Activated CD4-positive, alpha-beta T cell treated with anti-CD3 and anti-CD28 coated beads, Interleukin-2, amount 50 U/mL, for 48 hours (primary cell): ENCODE measurements around the gene COL12A1.
"Not testable (repeated sequence)": the region's sequence is repeated elsewhere in the genome, so short reads cannot be mapped to it uniquely, and the experiment has no call there.

Experiments
- DNase-seq, 2 experiments: peaks; one replicate each; pipeline ENCODE4 v3.0.0-alpha.2; 2020

Gene COL12A1

DNA sequence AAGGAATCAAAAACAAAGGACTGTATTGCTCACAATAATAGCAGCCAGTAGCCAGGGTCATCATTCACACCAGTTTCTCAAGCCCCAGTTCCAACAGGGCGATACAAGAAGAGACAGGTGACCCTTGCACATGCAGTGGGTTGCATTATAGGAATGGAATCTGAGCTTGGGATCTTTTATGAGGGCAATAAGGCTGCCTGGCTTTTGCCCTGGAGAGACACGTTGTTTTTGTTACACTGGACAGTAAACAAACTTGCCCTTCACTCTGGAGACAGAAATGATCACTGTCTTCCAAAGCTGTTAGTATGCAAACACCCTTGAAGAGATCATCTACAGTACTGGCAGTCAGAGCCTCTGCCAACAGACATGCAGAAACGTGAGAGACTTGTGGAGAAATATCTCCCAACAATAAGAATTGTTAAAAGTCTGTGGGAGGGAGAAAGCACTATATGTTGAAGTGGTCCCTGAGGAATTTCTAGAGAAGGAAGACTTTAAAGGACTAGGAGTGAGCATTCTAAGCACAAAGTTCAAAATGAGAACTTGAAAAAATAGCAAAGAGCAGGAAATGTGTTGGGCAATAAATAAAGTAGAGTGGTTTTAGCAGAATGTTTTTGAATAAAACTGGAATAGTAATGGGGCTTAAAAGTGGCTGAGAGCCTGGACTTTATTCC is 6.2 kb upstream of the COL12A1 start:
- no peak for DNase-seq

DNA sequence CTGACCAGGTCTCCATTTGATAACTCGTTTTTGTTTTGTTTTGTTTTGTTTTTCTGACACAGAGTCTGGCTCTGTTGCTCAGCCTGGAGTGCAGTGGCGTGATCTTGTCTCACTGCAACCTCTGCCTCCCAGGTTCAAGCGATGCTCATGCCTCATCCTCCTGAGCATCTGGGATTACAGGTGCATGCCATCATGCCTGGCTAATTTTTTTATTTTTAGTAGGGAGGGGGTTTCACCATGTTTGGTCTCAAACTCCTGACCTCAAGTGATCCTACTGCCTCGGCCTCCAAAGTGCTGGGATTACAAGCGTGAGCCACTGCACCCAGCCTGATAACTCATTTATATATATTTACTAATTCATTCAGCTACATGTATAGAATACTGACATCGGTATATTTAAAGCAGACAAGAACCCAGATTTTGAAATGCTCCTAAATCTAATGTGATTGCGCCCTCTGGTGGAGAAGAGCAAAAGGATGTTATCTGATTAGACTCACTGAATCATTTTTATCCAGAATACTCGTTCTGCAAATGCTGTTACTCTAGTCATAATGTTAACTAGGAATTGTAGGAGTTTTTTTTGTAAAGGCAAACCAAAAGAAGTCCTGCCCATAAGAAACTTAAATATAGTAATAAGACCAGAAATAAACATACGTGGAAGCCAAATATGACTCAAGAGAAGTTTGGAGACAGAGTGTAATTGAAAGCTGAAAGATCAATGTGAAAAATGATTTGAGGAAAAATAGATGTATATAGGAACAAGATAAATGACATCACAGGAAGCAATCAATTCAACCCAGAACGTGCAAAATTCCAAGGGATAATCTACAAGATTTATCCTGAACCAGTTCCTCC is 5.3 kb upstream of the COL12A1 start:
- DNase-seq = peak; percentile 19 to 34

DNA sequence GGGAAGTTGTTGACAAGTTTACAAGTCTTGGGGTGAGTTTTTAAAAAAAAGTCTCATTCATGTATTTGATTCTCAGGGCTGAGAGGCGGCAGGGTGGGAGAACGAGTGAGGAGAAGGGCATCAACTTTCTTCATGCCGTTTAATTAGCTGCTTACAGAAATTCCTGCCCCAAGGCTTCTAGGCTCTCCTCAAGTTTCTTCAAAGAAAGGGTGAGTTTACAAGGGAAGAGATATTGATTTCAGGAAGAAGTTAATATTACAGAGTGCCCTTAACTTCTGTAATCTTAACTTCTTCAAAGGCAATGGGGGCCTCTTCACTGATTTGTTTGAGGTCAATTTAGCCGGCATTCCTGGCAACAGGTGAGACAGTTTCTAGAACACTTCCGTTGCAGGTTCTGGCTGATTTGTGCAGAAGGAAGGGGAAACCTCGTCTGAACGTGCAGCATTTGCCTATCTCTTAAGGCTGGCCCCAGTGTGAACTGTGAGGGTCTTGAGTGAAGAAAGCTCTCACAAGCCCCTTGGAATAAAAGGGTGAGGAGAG is 3.4 kb upstream of the COL12A1 start:
- DNase-seq = no peak

DNA sequence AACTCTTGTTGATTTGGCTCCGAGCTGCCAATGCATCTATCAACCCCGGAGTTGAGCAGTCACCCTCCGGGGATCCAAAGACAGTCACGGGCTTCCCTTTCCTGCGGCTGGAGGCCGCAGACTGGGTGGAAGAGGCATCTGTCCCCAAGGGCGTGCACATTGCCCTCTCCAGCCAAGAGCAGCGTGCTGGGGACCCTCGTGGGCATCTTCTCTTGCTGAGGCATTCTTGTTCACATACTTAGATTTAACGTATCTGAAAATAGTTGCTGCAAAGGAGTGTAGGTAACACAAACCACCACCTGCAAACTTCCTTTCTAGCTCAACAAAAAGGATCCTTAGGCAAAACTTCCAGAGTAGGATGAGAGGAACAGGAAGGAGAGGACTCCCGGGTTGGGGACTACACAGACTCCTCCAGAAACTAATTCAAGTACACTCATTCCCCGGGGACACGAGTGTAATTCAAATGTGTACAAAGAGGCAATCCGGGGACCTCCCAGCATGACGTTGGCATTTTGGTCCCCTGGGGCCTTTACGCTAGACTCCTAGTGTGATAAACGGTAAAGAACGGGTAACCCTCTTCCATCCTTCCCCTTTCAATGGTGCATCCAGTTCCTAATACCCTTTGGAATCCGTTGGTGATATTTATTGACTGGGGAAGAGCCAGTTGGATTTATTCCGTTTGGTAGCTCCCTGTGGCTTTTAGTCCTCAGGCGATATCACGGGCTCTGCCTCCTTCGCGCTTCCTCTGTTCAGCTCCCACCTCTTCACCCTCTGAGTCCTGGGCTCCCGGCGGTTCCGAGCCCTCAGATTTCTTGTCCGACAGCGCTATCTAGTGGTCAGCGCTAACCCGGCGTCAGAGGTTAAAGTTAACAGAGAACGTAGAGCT is 2.7 kb upstream of the COL12A1 start:
- peak; percentile 86 to 90 for DNase-seq

DNA sequence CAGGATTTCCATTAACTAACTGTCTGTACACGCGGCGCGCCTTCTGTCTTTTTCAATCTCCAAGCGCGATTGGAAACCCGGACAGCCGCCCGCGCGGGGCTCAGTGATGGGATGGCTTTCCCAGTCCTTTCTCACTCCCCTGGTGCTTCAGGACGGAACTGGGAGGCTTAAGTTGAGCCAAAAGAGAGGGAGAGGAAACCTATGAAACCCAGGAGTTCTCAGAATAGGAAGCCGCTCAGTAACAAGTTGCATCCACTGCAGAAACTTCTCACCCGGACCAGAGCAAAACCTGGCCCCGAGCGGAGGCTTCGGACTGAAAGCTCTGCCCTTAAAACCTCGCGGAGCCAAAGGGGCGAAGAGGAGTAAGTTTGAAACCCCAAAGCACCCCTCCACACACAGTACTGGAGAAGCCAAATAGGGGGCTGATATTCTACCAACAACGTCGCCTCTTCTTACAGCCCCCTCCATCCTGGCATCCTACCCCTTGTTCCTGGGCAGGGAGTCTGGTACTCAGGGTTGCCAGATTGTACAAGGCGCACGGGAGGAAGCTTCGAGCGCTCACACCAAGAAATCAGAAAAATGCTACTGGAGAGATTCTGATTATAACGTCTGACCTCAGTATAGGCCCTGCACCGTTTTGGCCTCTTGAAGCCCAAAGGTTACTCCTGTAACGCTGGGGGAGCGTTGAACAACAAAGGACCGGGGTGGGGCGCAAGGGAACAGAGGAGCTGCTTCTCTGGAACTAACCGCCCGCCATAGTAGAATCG is 906 bp upstream of the COL12A1 start:
- peak in 1 of 2 experiments; percentile 15 for DNase-seq

DNA sequence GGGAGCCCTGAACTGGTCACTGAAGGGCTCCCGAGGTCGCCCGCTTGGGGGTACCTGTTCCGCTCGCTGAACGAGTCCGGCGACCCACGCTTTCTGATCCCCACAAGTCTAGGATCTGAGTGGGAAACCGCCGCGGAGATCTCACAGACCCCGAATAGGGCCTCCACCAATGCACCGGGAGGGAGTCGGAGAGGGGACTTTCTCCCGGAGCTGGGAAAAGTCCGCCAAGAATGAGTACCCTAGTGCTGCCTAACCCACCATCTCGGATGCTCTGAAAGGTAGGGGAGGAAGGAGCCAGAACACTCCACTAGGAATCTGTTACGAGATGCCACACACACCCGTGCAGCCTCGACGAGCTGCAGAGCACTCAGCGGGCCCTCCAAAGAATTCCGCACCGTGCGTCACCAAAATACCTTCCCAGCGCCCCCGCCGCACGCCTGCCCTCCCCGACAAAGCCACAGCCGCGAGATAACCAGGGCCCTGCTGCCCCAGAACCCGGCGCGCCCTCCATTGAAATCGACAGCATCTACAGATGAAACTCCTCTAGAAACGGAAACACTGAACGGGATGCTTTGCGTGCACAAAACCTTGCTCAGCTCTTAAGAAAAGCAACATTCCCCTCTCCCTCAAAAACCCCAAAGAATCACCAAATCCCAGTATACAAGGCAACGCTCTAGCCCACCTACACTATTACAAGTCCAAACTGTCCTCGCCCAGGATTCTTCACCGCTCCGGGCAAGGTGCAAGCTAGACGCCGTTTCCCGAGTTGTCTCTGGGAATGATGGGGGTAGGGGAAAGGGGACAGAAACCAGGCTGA is 686 bp downstream of the COL12A1 start:
- peak; percentile 16 to 30 for DNase-seq

DNA sequence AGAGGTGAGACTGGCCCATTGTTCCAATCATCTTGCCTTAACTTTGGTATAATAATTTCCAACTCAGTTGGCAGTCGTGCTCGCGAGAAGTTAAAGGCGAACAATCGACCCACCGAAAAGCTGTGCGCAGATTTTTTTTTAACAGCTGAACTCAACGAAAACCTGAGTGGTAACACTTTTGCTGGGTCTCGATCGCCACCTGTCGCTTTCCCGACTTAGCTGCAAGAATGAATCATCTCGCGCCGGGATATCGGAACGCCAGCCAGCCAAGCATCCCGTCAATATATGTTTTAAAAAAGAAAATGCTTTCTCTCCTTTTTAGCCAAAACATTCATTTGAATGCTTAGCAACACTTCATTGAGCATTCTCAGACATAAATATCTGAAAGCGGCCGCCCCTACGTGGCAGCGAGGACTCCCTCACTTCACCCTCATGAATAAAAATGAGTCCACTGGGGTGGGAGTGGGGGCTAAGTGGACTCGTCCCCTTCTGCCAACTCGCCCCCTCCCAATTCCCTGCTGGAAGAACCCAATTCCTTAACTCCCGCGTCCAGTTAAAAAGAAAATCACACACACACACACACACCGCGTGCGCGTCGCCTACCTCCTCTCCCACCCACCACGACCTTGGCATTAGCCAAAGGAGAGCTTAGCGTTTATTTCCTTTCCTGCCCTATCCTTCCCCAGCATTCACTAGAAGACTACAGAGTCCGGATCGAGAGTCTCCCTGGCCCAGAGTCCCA is 1.5 kb downstream of the COL12A1 start:
- peak; percentile 53 to 63 for DNase-seq

DNA sequence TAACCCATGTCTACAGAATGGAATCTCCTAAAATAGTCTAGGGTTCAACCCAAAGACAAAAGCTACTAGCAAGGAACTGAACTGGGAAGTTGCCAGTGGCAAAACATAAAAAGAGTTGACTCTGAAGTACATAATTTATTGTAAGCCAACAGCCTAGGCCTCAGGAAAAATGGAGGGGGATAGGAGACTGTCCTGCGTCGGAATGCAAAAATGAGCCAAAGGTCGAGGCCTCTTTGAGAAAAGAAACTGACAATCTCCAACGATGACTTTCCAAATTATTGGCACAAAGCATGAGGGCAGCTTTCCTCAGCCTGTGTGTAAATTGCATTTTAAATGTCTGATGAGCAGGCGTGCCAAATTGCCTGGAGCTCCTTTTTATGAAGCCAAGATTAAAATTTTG is 2.1 kb downstream of the COL12A1 start:
- no peak for DNase-seq

DNA sequence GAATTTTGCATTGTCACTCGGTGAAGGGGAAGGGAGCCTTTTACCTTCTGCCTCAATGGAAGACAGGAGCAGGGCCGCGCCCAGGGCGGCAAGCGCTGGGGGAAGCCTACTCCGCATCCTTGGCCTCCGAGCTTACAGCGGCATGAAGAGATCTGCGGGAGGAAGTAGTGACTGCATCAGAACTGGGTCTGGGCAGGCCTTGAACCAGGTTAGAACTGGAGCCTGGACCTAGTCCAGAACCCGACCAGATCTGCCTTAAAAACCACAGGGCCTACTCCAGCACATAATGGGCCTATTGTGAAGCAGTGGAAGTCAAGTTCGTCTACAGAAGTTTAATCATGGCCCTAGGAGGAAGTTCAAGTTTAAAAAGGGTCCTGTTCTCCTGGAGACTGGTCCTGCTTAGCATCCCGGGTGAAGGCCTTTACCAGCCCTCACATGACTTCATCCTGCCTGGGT is 3.1 kb downstream of the COL12A1 start:
- DNase-seq = no peak

DNA sequence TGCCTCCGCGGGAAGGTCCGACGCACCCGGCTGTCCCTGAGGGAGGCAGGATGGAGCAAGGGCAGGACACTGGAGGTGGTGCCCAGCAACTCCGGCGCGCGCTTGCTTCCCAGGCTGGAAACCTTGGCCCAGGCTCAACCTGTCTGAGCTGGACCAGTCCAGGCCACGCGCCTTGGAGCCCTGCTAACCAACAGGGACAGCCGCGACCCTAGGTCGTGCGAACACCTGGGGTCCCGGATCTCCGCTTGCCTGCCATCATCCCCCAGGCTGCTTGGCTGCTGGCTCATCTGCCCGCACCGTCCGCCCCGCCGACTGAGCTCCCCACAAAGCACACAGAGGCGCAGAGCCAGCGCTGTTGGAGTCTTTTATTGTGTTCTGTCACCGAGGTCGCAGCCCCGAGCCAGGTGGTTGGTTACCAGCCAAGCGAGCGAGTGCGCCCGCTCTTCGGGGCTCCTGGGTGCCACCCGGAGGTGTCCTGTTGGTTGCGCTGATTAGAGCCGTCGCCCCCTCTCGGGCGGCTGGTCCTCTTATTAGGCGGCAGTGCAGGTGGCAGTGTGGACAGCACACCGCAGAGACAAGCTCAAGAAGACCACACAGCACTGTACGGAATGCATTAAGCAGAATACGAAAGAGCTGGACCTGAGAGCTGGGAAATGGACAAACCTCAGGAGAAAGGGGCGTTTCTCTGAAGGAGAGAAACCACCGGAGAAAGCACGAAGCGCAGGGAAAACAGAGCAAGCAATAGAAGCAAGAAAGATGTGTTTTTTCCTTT is 3.8 kb downstream of the COL12A1 start:
- DNase-seq = no peak

DNA sequence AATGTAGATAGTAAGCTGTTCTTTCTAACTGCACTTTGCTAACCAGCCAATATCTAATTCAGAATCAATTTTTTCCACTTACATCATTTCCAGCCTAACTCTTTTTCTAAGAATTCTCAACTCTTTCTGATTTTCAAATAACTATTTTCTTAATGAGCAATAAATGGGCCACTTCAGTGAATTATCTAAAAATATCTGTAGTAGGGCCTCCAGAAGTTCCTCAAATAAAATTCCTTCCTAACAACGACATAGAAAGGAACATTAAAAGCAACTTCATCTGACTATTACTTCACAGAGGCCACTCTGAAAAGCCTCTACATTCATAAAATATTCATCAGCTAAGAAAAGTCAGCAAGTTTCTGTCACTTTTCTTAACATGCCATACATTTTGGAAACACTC is 4.8 kb downstream of the COL12A1 start:
- DNase-seq = no peak

DNA sequence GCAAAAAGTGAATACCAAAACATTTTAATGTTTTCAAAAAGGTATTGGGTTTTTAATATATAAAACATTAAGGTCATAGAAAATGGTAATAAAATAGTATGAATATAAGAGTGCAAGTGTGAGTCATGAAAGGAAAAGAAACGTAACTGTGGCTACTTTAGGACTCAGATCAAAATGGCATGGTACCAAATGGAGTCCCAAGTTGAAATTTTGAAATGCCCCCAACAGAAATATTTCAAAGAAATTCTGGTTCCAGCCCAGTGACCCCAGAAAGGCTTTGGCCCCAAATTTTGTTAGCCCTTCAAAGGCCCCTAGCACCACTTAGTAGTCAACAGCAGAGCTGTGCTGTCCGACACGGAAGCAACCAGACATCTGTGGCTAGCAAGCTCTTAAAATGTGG is 6.0 kb downstream of the COL12A1 start:
- no peak for DNase-seq

DNA sequence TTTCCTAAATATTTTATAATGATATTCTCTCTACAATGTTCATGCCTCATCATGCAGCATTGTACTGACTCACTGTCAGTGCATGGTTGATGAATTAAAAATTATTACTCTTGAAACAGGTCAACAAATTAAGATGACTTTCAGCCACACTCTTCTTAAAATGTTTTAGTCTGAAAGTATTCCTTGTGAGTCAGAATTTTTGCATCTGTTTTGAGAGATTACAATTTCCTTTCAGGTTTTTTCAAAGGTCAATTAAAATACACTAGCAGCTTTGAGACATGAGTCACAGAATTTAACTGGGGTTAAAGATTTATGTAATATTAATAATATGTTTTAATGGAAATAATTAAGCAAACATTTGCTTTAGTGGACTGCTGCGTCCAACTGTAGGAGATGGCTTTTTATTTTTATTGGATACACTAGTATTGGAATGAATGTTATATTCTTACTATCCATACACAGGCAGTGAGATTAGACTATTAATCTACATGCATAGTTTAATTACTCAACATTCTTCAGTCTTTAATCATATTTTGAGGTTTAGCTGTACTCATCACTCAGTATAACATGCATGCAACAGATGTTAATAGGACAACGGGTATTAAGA is 9.7 kb downstream of the COL12A1 start:
- no peak for DNase-seq

DNA sequence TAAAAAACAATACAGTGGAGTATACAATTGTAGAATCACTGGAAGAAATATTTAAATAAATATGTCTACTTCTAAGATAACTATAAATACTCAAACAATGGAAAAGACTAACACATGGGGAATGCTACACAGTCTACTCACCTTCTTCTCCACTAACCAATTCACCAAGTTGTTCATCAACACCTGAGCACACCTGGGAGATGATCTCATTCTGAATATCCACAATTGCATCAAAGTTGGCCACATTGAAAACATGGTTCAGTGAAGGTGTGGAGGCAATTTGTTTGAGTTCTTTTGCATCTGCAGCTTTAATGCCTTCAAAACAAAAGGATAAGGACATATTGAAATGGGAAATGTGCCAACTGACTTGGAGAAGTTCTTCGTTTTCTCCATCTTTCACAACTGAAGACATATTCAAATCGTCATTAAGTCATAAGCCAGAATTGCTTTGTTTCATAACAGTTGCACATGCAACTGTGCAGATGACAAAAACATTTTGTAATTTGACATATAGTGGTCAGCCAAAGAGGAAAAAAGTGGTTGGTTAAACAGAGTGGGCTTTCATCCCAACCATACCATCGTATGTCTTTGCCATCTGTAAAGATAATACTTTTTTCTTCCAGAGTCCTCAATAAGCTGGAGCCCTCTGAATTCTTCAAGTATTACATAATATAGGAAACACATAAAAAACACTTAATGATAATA is 17.5 kb downstream of the COL12A1 start:
- no peak for DNase-seq

DNA sequence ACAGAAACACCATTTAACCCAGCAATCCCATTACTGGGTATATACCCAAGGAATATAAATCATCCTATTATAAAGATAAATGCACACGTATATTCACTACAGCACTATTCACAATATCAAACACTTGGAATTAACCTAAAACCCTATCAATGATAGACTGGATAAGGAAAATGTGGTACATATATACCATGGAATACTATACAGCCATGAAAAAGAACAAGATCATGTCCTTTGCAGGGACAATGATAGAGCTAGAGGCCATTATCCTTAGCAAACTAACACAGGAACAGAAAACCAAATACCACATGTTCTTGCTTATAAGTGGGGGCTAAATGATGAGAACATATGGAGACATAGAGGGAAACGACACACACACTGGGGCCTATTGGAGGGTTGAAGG is 19.3 kb downstream of the COL12A1 start:
- DNase-seq = not testable (repeated sequence)

DNA sequence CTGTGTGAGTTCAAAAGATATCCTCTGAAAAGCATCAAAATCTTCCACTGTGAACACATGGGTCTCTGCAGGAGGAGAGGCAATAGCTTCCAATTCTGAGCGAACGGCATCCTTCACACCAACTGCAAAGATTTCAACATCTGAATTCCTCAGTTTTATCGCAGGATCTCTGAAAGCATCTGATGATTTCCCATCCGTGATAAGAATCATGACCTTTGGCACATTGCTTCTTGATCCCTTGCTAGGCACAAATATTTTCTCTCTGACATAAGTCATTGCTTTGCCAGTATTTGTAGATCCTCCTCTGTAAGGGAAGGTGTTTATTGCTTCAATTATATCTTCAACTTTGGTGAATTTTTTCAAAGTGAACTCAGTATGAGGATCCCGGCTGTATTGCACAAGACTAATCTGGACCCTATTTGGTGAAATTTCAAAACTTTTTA is 22.7 kb downstream of the COL12A1 start:
- no peak for DNase-seq

DNA sequence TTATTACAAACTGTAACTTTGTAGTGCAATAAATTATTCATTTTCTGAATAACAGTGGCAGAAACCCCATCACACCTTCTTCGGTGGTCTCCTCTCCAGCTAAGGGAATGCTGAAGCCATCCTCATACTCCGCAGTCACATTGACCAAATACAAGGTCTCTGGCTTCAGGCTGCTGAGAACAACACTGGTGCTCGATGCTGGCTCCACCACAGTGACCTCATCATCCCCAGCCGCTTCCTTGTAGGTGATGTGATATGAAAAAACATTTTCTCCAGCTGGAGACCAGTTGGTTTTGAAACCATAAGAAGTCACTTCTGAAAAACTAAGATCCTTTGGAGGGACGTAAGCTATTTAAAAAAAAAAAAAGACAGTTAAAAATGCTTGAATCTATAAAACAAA is 25.0 kb downstream of the COL12A1 start:
- DNase-seq = no peak

DNA sequence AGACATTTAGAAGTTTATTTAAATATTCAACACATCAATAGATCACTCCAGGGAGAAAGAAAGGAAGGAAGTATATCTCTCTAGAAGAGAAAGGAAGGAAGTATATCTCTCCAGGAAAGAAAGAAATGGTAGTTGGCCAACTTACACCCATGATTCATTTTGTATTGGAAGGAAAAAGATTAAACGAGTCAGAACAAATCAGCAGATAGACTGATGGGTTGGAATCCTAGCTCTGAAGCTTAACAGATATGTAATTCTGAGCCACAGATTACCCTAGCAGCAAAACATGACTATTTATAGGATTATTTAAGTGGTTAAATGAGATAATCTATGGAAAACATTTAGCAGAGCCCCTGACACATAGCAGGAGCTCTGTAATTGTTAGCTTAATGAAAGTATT is 27.1 kb downstream of the COL12A1 start:
- DNase-seq = no peak
